OCI-LY7 (cell line): ENCODE data around the gene CSH2. TPM values are rescaled to one million over a fixed set of nuclear protein-coding genes. Genes with fewer than 3 reads are reported as not detected.
A peak's percentile ranks its signal among the peaks of the same experiment; 100 is the strongest.

ENCODE experiments used
- BruUV-seq: library from RNA; stranded (reverse); fragments of 400-500 nt; replicated peaks from 2 replicates; lab custom pipeline; 2021; lab: Mats Ljungman, UMichigan
- CTCF ChIA-PET: fragments of 300-600 bp; sonication (Branson Sonifier 250); formaldehyde crosslinking; loops from one replicate; lab custom pipeline; 2022; ENCODE audit warnings: antibody characterized with exemption; ENCODE audit not compliant: unreplicated experiment; lab: Charles Lee
- POLR2A ChIA-PET: fragments of 300-600 bp; sonication (Branson Sonifier 250); formaldehyde crosslinking; loops from one replicate; lab custom pipeline; 2022; ENCODE audit warnings: antibody characterized with exemption; lab: Charles Lee
- DNase-seq: peaks from one replicate; pipeline ENCODE4 v3.0.0-alpha.2; 2015; ENCODE audit warnings: low spot score
- H2AFZ ChIP-seq: fragments of 200-600 bp; sonication (generic), shearing (Covaris generic); 2 replicates; pipeline ENCODE4 v1.6.1; 2014; ENCODE audit warnings: mild to moderate bottlenecking, antibody characterized with exemption, low read length, moderate library complexity
- H3K27ac ChIP-seq: fragments of 200-600 bp; sonication (generic); 2 replicates; pipeline ENCODE4 v1.5.1; 2014; ENCODE audit warnings: mixed run types, low read depth, mild to moderate bottlenecking, moderate library complexity, low read length, inconsistent platforms; ENCODE audit not compliant: poor library complexity, severe bottlenecking
- H3K36me3 ChIP-seq: fragments of 200-600 bp; sonication (generic); 2 replicates; pipeline ENCODE4 v1.6.1; 2014; ENCODE audit warnings: mild to moderate bottlenecking, antibody characterized with exemption, low read length, moderate library complexity, mixed read lengths; ENCODE audit not compliant: insufficient read depth
- H3K4me1 ChIP-seq: fragments of 200-600 bp; sonication (generic); 2 replicates; pipeline ENCODE4 v1.5.1; 2014; ENCODE audit warnings: mild to moderate bottlenecking, low read length; ENCODE audit not compliant: insufficient read depth, poor library complexity, severe bottlenecking
- H3K4me2 ChIP-seq: fragments of 200-600 bp; sonication (generic); 2 replicates; pipeline ENCODE4 v1.6.1; 2014; ENCODE audit warnings: mild to moderate bottlenecking, low read length
- H3K4me3 ChIP-seq: fragments of 200-600 bp; sonication (generic); 2 replicates; pipeline ENCODE4 v1.5.1; 2014; ENCODE audit warnings: mild to moderate bottlenecking, low read depth, low read length; ENCODE audit not compliant: poor library complexity, severe bottlenecking
- H3K79me2 ChIP-seq: fragments of 200-600 bp; sonication (generic); 2 replicates; pipeline ENCODE4 v1.6.1; 2016; ENCODE audit warnings: low read depth, mild to moderate bottlenecking, low read length, moderate library complexity, mixed read lengths; ENCODE audit not compliant: insufficient read depth
- H3K9me2 ChIP-seq: fragments of 200-600 bp; sonication (generic); 2 replicates; pipeline ENCODE4 v1.6.1; 2016; ENCODE audit warnings: mild to moderate bottlenecking, low read length, mixed read lengths; ENCODE audit not compliant: insufficient read depth
- H3K9me3 ChIP-seq: fragments of 200-600 bp; sonication (generic); 2 replicates; pipeline ENCODE4 v1.6.1; 2014; ENCODE audit warnings: mild to moderate bottlenecking, mixed run types, low read length, mixed read lengths
- H4K20me1 ChIP-seq: fragments of 200-600 bp; sonication (generic); 2 replicates; pipeline ENCODE4 v1.6.1; 2014; ENCODE audit warnings: mild to moderate bottlenecking, antibody characterized with exemption, low read length, moderate library complexity, mixed read lengths; ENCODE audit not compliant: insufficient read depth
- EZH2phosphoT487 ChIP-seq: fragments of 200-600 bp; sonication (generic); IDR thresholded peaks from 2 replicates; pipeline ENCODE4 v1.6.1; 2018; ENCODE audit warnings: low read depth, borderline replicate concordance, mild to moderate bottlenecking, mixed run types, antibody characterized with exemption, low read length, moderate library complexity, mixed read lengths
- intact Hi-C: fragments of 100-400 bp; cut with micrococcal nuclease; formaldehyde crosslinking; loops from one replicate; pipeline ENCODE4 v1.10.0; 2022; ENCODE audit not compliant: unreplicated experiment
- total RNA-seq, 2 experiments: library from RNA; depleted of rRNA in 1 of 2; stranded (reverse); fragments of >200 nt in 1 of 2; shearing (Covaris generic) in 1 of 2; gene quantifications; 2 replicates each; pipeline ENCODE4 v1.2.3, GENCODE V29; 2014 to 2022
- TF ChIP-seq, protein P1 (sequence below): fragments of 200-600 bp; sonication (generic); conservative IDR thresholded peaks from 2 replicates; pipeline ENCODE4 v1.5.1; 2014; ENCODE audit warnings: mild to moderate bottlenecking, antibody characterized with exemption, low read length, moderate library complexity, mixed read lengths

CSH2 gene
- total RNA-seq, 2 experiments from 2014 or later = not detected

DNA sequence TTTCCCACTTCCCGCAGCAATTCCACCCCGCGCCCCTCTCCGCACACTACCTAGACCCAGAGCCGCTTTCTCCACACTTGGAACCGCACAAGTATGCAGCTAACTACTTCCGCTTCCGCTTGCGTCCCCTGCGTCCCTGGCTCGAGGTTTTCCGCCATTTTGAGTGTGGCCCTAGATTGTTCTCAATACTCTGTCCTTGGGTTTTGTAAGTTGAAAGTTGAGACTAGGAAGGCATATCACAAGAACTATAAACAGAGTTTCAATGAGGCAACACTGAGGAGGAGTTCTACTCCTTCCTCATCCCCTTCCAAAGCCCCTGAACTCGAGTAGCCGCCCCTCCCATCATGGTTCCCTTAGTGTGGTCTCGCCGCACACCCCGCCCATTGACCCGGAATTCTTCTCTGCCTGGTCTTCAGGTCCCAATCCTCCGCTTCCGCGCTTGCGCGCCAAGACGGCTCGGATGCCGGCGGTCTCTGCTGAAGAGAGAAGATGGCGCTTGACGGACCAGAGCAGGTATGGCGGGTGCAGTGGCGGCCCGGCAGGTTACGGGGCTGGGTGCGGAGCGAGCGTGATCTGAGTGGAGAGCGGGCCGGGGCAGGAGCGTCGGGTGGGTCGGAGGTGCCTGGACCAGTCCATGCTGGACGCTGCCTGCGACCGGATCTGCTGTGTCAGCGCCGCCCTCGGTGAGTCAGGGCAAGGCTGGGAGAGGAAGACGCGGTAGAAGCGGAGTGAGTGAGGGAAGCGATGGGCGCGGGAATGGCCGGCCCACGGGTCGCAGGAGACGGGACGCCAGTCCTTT is 46.3 kb downstream of the CSH2 start, which contains the start of the genes FTSJ3 and PSMC5:
Gene FTSJ3, minus strand, starts transcription at position 662 of the 799 bp plus-strand sequence. CDS start 761 bp downstream, outside the sequence.
Gene PSMC5, plus strand, starts transcription at position 430 of the 799 bp plus-strand sequence. Its CDS starts 60 bp downstream, at position 490.
- peak; percentile 97 for DNase-seq
- TF ChIP-seq EZH2phosphoT487 = no peak
- TF ChIP-seq, protein P1, sequence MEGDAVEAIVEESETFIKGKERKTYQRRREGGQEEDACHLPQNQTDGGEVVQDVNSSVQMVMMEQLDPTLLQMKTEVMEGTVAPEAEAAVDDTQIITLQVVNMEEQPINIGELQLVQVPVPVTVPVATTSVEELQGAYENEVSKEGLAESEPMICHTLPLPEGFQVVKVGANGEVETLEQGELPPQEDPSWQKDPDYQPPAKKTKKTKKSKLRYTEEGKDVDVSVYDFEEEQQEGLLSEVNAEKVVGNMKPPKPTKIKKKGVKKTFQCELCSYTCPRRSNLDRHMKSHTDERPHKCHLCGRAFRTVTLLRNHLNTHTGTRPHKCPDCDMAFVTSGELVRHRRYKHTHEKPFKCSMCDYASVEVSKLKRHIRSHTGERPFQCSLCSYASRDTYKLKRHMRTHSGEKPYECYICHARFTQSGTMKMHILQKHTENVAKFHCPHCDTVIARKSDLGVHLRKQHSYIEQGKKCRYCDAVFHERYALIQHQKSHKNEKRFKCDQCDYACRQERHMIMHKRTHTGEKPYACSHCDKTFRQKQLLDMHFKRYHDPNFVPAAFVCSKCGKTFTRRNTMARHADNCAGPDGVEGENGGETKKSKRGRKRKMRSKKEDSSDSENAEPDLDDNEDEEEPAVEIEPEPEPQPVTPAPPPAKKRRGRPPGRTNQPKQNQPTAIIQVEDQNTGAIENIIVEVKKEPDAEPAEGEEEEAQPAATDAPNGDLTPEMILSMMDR = peak; percentile 78
- H3K36me3 ChIP-seq = peaks cover 81% of the 10 kb centered on the region
- no peaks in the 10 kb centered on the region for H3K9me2 ChIP-seq
- peak within 1 kb of the TSS; percentile 91 for H3K4me2 ChIP-seq
- H3K9me3 ChIP-seq = no peaks in the 10 kb centered on the region
- H4K20me1 ChIP-seq = no peaks in the 10 kb centered on the region
- H3K27ac ChIP-seq = peak within 1 kb of the TSS; percentile 67
- BruUV-seq = no TSS peak
- CTCF ChIA-PET = no interaction called here
- peaks cover 23% of the 10 kb centered on the region for H3K4me1 ChIP-seq
- POLR2A ChIA-PET = interaction anchor here (0.6 to 2.7 kb wide), 3 partner anchors 13 to 165 kb away, joined by 5 to 20 read pairs (median 6); no protein-coding TSS in a partner anchor
- H2AFZ ChIP-seq = peak within 1 kb of the TSS; percentile 76
- H3K4me3 ChIP-seq = peak within 1 kb of the TSS; percentile 78
- peaks cover 31% of the 10 kb centered on the region for H3K79me2 ChIP-seq
- intact Hi-C loops = loop anchor here (1.0 to 5.0 kb wide), 4 partner anchors 16 to 132 kb away; partner anchors contain the start of genes CCDC47 and STRADA

DNA sequence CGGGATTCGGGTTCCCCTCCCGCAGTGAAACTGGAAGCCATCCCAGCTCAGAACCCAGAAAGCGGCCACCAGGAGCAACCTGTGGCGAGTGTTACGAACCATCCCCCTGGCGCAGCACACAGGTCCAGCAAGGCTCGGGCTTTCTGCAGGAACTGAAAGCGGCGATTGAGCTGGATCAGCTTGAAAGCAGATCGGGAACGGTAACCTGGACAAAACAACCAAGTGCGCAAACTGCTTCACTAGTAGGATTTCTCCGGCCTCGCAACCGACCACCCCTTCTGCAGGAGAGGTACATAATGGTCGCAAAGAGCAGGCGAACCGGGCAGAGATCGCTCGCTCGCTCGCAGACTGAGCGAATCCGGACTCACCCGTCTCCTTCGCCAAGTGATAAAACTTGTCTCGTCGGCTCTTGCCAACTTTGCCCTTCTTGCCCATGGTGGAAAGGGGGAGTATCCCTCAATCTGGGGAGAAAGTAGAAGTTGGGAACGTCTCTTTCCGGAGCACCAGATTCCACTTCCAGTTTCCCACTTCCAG is 46.9 kb downstream of the CSH2 start:
- H3K36me3 ChIP-seq = peaks cover 81% of the 10 kb centered on the region
- H4K20me1 ChIP-seq = no peaks in the 10 kb centered on the region
- BruUV-seq = TSS peak; percentile 61
- peak overlapping the region; percentile 67 for H3K27ac ChIP-seq
- peak overlapping the region; percentile 76; the same call in 1 of the 2 replicates for H2AFZ ChIP-seq
- peak overlapping the region; percentile 91 for H3K4me2 ChIP-seq
- intact Hi-C loops = loop anchor here (1.0 to 5.0 kb wide), 4 partner anchors 17 to 131 kb away; partner anchors contain the start of genes CCDC47 and STRADA
- no peaks in the 10 kb centered on the region for H3K9me2 ChIP-seq
- H3K9me3 ChIP-seq = no peaks in the 10 kb centered on the region
- POLR2A ChIA-PET = interaction anchor here (0.6 to 2.7 kb wide), 4 partner anchors 13 to 126 kb away, joined by 3 to 20 read pairs (median 4); no protein-coding TSS in a partner anchor
- H3K4me1 ChIP-seq = peaks cover 27% of the 10 kb centered on the region
- H3K79me2 ChIP-seq = peaks cover 31% of the 10 kb centered on the region
- H3K4me3 ChIP-seq = peak overlapping the region; percentile 78
- CTCF ChIA-PET = no interaction called here
- DNase-seq = peak; percentile 18
- TF ChIP-seq EZH2phosphoT487 = no peak
- TF ChIP-seq, protein P1 = no peak
